ENCODE results near the gene CYP24A1.

CYP24A1 gene

GRCh38 chr20:54189630-54190029 lies 15.8 kb upstream of the CYP24A1 start:
- no peak for DNase-seq (ENCODE audit: low read depth)
- no peak overlapping the region for H3K4me3 ChIP-seq (ENCODE audit: low read depth, low read length)
- no peak for TF ChIP-seq CTCF (IDR thresholded peaks at IDR 0.05; ENCODE audit: insufficient read depth, low read depth, low read length, missing control alignments)

- no peak for TF ChIP-seq CTCF (IDR thresholded peaks at IDR 0.05; ENCODE audit: insufficient read depth, low read depth, low read length, missing control alignments)
- no peak for DNase-seq (ENCODE audit: low read depth)
- no peak overlapping the region for H3K4me3 ChIP-seq (ENCODE audit: low read depth, low read length)
These were observed 14.5 kb upstream of the CYP24A1 start for GRCh38 chr20:54188132-54188849.

GRCh38 chr20:54184904-54185626 lies 11.3 kb upstream of the CYP24A1 start:
- no peak for DNase-seq (ENCODE audit: low read depth)
- no peak overlapping the region for H3K4me3 ChIP-seq (ENCODE audit: low read depth, low read length)
- TF ChIP-seq CTCF (IDR thresholded peaks at IDR 0.05; ENCODE audit: insufficient read depth, low read depth, low read length, missing control alignments) = no peak

- TF ChIP-seq CTCF (IDR thresholded peaks at IDR 0.05; ENCODE audit: insufficient read depth, low read depth, low read length, missing control alignments) = no peak
- no peak for DNase-seq (ENCODE audit: low read depth)
- no peak overlapping the region for H3K4me3 ChIP-seq (ENCODE audit: low read depth, low read length)
These were observed 10.3 kb upstream of the CYP24A1 start for GRCh38 chr20:54184071-54184470.

- DNase-seq (ENCODE audit: low read depth) = no peak
- H3K4me3 ChIP-seq (ENCODE audit: low read depth, low read length) = no peak overlapping the region
- no peak for TF ChIP-seq CTCF (IDR thresholded peaks at IDR 0.05; ENCODE audit: insufficient read depth, low read depth, low read length, missing control alignments)
These were observed 7.1 kb upstream of the CYP24A1 start for GRCh38 chr20:54180931-54181330.

- no peak for TF ChIP-seq CTCF (IDR thresholded peaks at IDR 0.05; ENCODE audit: insufficient read depth, low read depth, low read length, missing control alignments)
- DNase-seq (ENCODE audit: low read depth) = peak; percentile 20
- no peak overlapping the region for H3K4me3 ChIP-seq (ENCODE audit: low read depth, low read length)
These were observed 6.2 kb upstream of the CYP24A1 start for GRCh38 chr20:54179946-54180345.
